HG03469 (cell line): Measurements from ENCODE around the gene CHMP4B.

Source experiments
- ATAC-seq: cut with Tn5 transposase; IDR thresholded peaks from one replicate; pipeline ENCODE4 v1.9.1; 2021; ENCODE audit warnings: mild to moderate bottlenecking, moderate library complexity, moderate number of reproducible peaks; ENCODE audit not compliant: unreplicated experiment

CHMP4B gene

GRCh38 chr20:33810885-33811775 is at the start of gene CHMP4B:
Gene CHMP4B, plus strand, starts transcription at chr20:33811348. Its CDS starts 121 bp downstream, at chr20:33811469.
- ATAC-seq: peak; percentile 93

- no peak for ATAC-seq
Measured at GRCh38 chr20:33761698-33762250, 49.4 kb upstream of the CHMP4B start.

- no peak for ATAC-seq
Measured at GRCh38 chr20:33765099-33765498, 46.0 kb upstream of the CHMP4B start.

- no peak for ATAC-seq
Measured at GRCh38 chr20:33765592-33765991, 45.6 kb upstream of the CHMP4B start.

- no peak for ATAC-seq
Measured at GRCh38 chr20:33766686-33767085, 44.5 kb upstream of the CHMP4B start.

GRCh38 chr20:33767777-33768138 is 43.4 kb upstream of the CHMP4B start:
- no peak for ATAC-seq

GRCh38 chr20:33769043-33769442 is 42.1 kb upstream of the CHMP4B start:
- no peak for ATAC-seq

- ATAC-seq: no peak
Measured at GRCh38 chr20:33770005-33770404, 41.1 kb upstream of the CHMP4B start.

- no peak for ATAC-seq
Measured at GRCh38 chr20:33771938-33772337, 39.2 kb upstream of the CHMP4B start.

GRCh38 chr20:33772439-33772838 is 38.7 kb upstream of the CHMP4B start:
- ATAC-seq: no peak

GRCh38 chr20:33773412-33774089 is 37.6 kb upstream of the CHMP4B start:
- no peak for ATAC-seq

- no peak for ATAC-seq
Measured at GRCh38 chr20:33777816-33778215, 33.3 kb upstream of the CHMP4B start.

GRCh38 chr20:33781133-33781532 is 30.0 kb upstream of the CHMP4B start:
- ATAC-seq: no peak

- no peak for ATAC-seq
Measured at GRCh38 chr20:33781945-33782344, 29.2 kb upstream of the CHMP4B start.

- ATAC-seq: no peak
Measured at GRCh38 chr20:33783256-33783655, 27.9 kb upstream of the CHMP4B start.

- ATAC-seq: no peak
Measured at GRCh38 chr20:33783818-33784217, 27.3 kb upstream of the CHMP4B start.

GRCh38 chr20:33784225-33784624 is 26.9 kb upstream of the CHMP4B start:
- no peak for ATAC-seq

GRCh38 chr20:33785503-33785902 is 25.6 kb upstream of the CHMP4B start:
- no peak for ATAC-seq

- no peak for ATAC-seq
Measured at GRCh38 chr20:33787253-33787891, 23.8 kb upstream of the CHMP4B start.

- ATAC-seq: no peak
Measured at GRCh38 chr20:33788351-33789049, 22.6 kb upstream of the CHMP4B start.
